HepG2 (cell line): ENCODE results near the gene MGAT1. TPM values are rescaled to one million over a fixed set of nuclear protein-coding genes. Genes with fewer than 3 reads are reported as not detected.

Experiments used
- CBX1 ChIP-seq: IDR thresholded peaks from one replicate; pipeline ENCODE4 v1.6.1; 2016; ENCODE audit warnings: antibody characterized with exemption, low read depth
- CBX2 ChIP-seq, 2 experiments: fragments of 200-600 bp in 1 of 2; sonication (generic); formaldehyde crosslinking in 1 of 2; IDR thresholded peaks; 2 replicates each; pipeline versions ENCODE4 v1.7.0 to v1.8.1; 2018 to 2022; ENCODE audit warnings: low read depth in 2 of 2, low read length in 1 of 2, mild to moderate bottlenecking in 1 of 2, missing genetic modification reagents in 1 of 2
- DNMT3B ChIP-seq: conservative IDR thresholded peaks from 2 replicates; pipeline ENCODE4 v1.6.1; 2016; ENCODE audit warnings: missing biosample characterization, control low read depth
- EHMT2 ChIP-seq: fragments of 200-600 bp; sonication (generic); IDR thresholded peaks from 2 replicates; pipeline ENCODE4 v1.7.0; 2017; ENCODE audit warnings: antibody characterized with exemption, low read depth, low read length, borderline replicate concordance
- HCFC1 ChIP-seq: fragments of 150-350 bp; IDR thresholded peaks from 2 replicates; pipeline ENCODE4 v1.6.1; 2014; ENCODE audit warnings: low read depth, low read length
- HNF4A ChIP-seq: sonication (generic); formaldehyde crosslinking; IDR thresholded peaks from 2 replicates; pipeline ENCODE4 v1.4.0; 2020; ENCODE audit warnings: missing genetic modification reagents
- HNRNPL ChIP-seq: fragments of 200-400 bp; formaldehyde crosslinking; IDR thresholded peaks from 2 replicates; pipeline ENCODE4 v1.6.1; 2017; ENCODE audit warnings: mild to moderate bottlenecking, low read depth, low read length
- KMT2A ChIP-seq: sonication (generic); formaldehyde crosslinking; IDR thresholded peaks from 2 replicates; pipeline ENCODE4 v1.4.0; 2020; ENCODE audit warnings: missing genetic modification reagents
- MED1 ChIP-seq: sonication (generic); formaldehyde crosslinking; IDR thresholded peaks from 2 replicates; pipeline ENCODE4 v1.4.0; 2020; ENCODE audit warnings: missing genetic modification reagents
- NR2F1 ChIP-seq, 2 experiments: fragments of 450-650 bp in 1 of 2; formaldehyde crosslinking in 1 of 2; IDR thresholded peaks; 2 replicates each; pipeline versions ENCODE4 v1.5.0 to v1.6.1; 2016 to 2020; ENCODE audit warnings: mild to moderate bottlenecking in 1 of 2, missing compliant biosample characterization in 1 of 2, missing genetic modification reagents in 1 of 2, moderate library complexity in 1 of 2
- POLR2AphosphoS5 ChIP-seq: IDR thresholded peaks from 2 replicates; pipeline ENCODE4 v1.6.1; 2012; ENCODE audit warnings: low read depth, low read length
- RORA ChIP-seq: sonication (generic); formaldehyde crosslinking; IDR thresholded peaks from 2 replicates; pipeline ENCODE4 v1.5.0; 2020; ENCODE audit warnings: mild to moderate bottlenecking, missing genetic modification reagents, moderate library complexity
- RXRA ChIP-seq: sonication (generic); formaldehyde crosslinking; IDR thresholded peaks from 2 replicates; pipeline ENCODE4 v1.5.1; 2020; ENCODE audit warnings: missing genetic modification reagents
- SIN3A ChIP-seq: IDR thresholded peaks from 2 replicates; pipeline ENCODE4 v1.6.1; 2011; ENCODE audit warnings: low read depth, mild to moderate bottlenecking, control low read depth, low read length, borderline replicate concordance
- TBX3 ChIP-seq: fragments of 450-650 bp; IDR thresholded peaks from 2 replicates; pipeline ENCODE4 v1.6.1; 2017; ENCODE audit warnings: antibody characterized with exemption, mild to moderate bottlenecking, inconsistent platforms, borderline replicate concordance
- ZNF124 ChIP-seq: sonication (generic); formaldehyde crosslinking; IDR thresholded peaks from 2 replicates; pipeline ENCODE4 v1.4.0; 2020; ENCODE audit warnings: missing genetic modification reagents
- ZNF205 ChIP-seq: IDR thresholded peaks from 2 replicates; pipeline ENCODE4 v1.6.1; 2018; ENCODE audit warnings: missing biosample characterization, missing genetic modification reagents
- ZNF431 ChIP-seq: sonication (generic); formaldehyde crosslinking; IDR thresholded peaks from 2 replicates; pipeline ENCODE4 v1.9.0; 2022; ENCODE audit warnings: missing genetic modification reagents, low read depth, mild to moderate bottlenecking, borderline replicate concordance
- polyA plus RNA-seq, 8 experiments: library from polyadenylated mRNA; depleted of rRNA in 3 of 8; stranded (reverse) in 7 of 8; unstranded in 1 of 8; fragments of >200 nt; fragmentation: Illumina TruSeq in 4 of 8; extraction: Trizol in 4 of 8; gene quantifications; 2 replicates each; pipeline versions ENCODE4 v1.2.1 to v1.2.3, GENCODE V29; 2011 to 2016; ENCODE audit warnings: low read depth in 4 of 8, missing spikeins in 1 of 8, mixed read lengths in 1 of 8; ENCODE audit not compliant: insufficient read depth in 1 of 8
- total RNA-seq, 5 experiments: library from RNA; depleted of rRNA; stranded (reverse); fragments of >200 nt; fragmentation: Illumina TruSeq; extraction: Trizol; gene quantifications; 2 replicates each; pipeline ENCODE4 v1.2.3, GENCODE V29; 2016; ENCODE audit warnings: low read depth in 1 of 5
- TF ChIP-seq, protein P1 (sequence below), 2 experiments: IDR thresholded peaks; 2 replicates each; pipeline ENCODE4 v1.6.1; 2011 to 2012; ENCODE audit warnings: low read length in 2 of 2, borderline replicate concordance in 1 of 2, low read depth in 1 of 2, mild to moderate bottlenecking in 1 of 2, moderate library complexity in 1 of 2
- TF ChIP-seq, protein P2 (sequence below): IDR thresholded peaks from 2 replicates; pipeline ENCODE4 v1.6.1; 2016; ENCODE audit warnings: missing genetic modification reagents, missing compliant biosample characterization
- TF ChIP-seq, protein P3 (sequence below): sonication (generic); formaldehyde crosslinking; IDR thresholded peaks from 2 replicates; pipeline ENCODE4 v1.8.0; 2022; ENCODE audit warnings: missing genetic modification reagents, low read depth, mild to moderate bottlenecking, borderline replicate concordance
- TF ChIP-seq, protein P4 (sequence below): sonication (generic); formaldehyde crosslinking; IDR thresholded peaks from 2 replicates; pipeline ENCODE4 v1.8.0; 2022; ENCODE audit warnings: mild to moderate bottlenecking, missing genetic modification reagents, borderline replicate concordance
- TF ChIP-seq, protein P5 (sequence below): sonication (generic); formaldehyde crosslinking; IDR thresholded peaks from 2 replicates; pipeline ENCODE4 v1.4.0; 2020; ENCODE audit warnings: mild to moderate bottlenecking, missing genetic modification reagents

The MGAT1 gene
- total and polyA plus RNA-seq, 2 of the 13 experiments (the other 11 are each of a cell fraction or from before 2014, with no cell fraction given), result 50.1 to 55.3 TPM

DNA sequence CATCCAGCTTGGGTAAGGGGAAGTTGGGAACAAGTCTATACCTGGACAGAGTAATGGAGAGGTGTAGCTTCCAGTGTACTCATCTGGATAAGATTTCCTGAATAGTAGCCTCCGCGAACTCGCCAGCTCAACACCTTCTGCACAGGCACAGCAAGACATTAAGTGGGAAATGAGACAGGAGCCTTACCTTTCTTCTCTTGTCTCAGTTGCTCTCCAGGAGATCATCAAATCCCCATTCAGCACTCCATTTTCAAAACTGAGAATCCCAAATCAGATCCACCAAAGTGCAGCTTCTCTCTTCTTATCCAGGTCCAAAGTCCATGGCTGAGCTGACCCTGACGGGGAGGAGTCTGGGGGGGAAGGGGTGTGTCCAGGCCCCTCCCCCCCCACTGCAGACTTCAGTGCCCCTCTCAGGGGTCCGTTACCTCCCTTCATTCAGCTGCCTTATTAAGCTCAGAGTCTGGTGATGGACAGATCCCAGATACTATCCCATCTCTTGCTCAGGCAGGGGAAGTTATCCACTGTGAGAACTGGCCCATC is 5.9 kb upstream of the MGAT1 start (continued):
- TF ChIP-seq, protein P1, sequence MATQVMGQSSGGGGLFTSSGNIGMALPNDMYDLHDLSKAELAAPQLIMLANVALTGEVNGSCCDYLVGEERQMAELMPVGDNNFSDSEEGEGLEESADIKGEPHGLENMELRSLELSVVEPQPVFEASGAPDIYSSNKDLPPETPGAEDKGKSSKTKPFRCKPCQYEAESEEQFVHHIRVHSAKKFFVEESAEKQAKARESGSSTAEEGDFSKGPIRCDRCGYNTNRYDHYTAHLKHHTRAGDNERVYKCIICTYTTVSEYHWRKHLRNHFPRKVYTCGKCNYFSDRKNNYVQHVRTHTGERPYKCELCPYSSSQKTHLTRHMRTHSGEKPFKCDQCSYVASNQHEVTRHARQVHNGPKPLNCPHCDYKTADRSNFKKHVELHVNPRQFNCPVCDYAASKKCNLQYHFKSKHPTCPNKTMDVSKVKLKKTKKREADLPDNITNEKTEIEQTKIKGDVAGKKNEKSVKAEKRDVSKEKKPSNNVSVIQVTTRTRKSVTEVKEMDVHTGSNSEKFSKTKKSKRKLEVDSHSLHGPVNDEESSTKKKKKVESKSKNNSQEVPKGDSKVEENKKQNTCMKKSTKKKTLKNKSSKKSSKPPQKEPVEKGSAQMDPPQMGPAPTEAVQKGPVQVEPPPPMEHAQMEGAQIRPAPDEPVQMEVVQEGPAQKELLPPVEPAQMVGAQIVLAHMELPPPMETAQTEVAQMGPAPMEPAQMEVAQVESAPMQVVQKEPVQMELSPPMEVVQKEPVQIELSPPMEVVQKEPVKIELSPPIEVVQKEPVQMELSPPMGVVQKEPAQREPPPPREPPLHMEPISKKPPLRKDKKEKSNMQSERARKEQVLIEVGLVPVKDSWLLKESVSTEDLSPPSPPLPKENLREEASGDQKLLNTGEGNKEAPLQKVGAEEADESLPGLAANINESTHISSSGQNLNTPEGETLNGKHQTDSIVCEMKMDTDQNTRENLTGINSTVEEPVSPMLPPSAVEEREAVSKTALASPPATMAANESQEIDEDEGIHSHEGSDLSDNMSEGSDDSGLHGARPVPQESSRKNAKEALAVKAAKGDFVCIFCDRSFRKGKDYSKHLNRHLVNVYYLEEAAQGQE (IDR thresholded peaks at IDR 0.05; ENCODE audit: borderline replicate concordance in 1 of 2, low read depth in 1 of 2, low read length in 2 of 2), result no peak
- peak; percentile 80; the same call in 1 of the 2 replicates for TF ChIP-seq SIN3A
- TF ChIP-seq, protein P2, sequence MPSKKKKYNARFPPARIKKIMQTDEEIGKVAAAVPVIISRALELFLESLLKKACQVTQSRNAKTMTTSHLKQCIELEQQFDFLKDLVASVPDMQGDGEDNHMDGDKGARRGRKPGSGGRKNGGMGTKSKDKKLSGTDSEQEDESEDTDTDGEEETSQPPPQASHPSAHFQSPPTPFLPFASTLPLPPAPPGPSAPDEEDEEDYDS (CRISPR knock-in tag), result peak; percentile 90
- no peak for TF ChIP-seq EHMT2
- no peak for TF ChIP-seq ZNF205
- no peak for TF ChIP-seq CBX2 (IDR thresholded peaks at IDR 0.05; ENCODE audit: low read depth, low read length)
- no peak for TF ChIP-seq CBX2 (CRISPR knock-in tag; IDR thresholded peaks at IDR 0.05; ENCODE audit: low read depth)
- no peak for TF ChIP-seq TBX3
- TF ChIP-seq, protein P3, sequence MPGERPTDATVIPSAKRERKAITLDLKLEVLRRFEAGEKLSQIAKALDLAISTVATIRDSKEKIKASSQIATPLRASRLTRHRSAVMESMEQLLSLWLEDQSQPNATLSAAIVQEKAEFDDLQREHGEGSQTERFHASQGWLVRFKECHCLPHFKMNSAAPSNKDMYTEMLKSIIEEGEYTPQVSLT, result no peak
- peak; percentile 60; the same call in 1 of the 2 replicates for TF ChIP-seq DNMT3B
- TF ChIP-seq MED1, result peak; percentile 53; the same call in 1 of the 2 replicates
- peak; percentile 46 for TF ChIP-seq CBX1
- TF ChIP-seq KMT2A (CRISPR knock-in tag), result no peak
- TF ChIP-seq POLR2AphosphoS5, result peak; percentile 84
- TF ChIP-seq HCFC1, result no peak
- TF ChIP-seq NR2F1 (CRISPR knock-in tag; IDR thresholded peaks at IDR 0.05), result peak in 1 of 2 experiments; percentile 32; a peak in 2 of 4 replicates
- no peak for TF ChIP-seq RORA (CRISPR knock-in tag)
- TF ChIP-seq, protein P4, sequence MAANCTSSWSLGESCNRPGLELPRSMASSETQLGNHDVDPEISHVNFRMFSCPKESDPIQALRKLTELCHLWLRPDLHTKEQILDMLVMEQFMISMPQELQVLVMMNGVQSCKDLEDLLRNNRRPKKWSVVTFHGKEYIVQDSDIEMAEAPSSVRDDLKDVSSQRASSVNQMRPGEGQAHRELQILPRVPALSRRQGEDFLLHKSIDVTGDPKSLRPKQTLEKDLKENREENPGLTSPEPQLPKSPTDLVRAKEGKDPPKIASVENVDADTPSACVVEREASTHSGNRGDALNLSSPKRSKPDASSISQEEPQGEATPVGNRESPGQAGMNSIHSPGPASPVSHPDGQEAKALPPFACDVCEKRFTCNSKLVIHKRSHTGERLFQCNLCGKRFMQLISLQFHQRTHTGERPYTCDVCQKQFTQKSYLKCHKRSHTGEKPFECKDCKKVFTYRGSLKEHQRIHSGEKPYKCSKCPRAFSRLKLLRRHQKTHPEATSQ, result peak; percentile 47; the same call in 1 of the 2 replicates
- TF ChIP-seq, protein P5, sequence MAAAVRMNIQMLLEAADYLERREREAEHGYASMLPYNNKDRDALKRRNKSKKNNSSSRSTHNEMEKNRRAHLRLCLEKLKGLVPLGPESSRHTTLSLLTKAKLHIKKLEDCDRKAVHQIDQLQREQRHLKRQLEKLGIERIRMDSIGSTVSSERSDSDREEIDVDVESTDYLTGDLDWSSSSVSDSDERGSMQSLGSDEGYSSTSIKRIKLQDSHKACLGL (CRISPR knock-in tag), result no peak
- TF ChIP-seq ZNF431 (CRISPR knock-in tag), result no peak
- no peak for TF ChIP-seq HNRNPL
- no peak for TF ChIP-seq RXRA (CRISPR knock-in tag)
- peak; percentile 94 for TF ChIP-seq HNF4A (CRISPR knock-in tag)
- TF ChIP-seq ZNF124, result no peak
